Adipose tissue (tissue), 3 donors: ENCODE measurements around the gene JUND. TPM values are rescaled to one million over a fixed set of nuclear protein-coding genes. Genes with fewer than 3 reads are reported as not detected.

Source experiments
- polyA plus RNA-seq, 3 donors: library from polyadenylated mRNA; stranded (reverse); fragments of 200-250 nt; gene quantifications; one replicate each; pipeline ENCODE4 v1.2.3, GENCODE V29; 2013
- donor health status: healthy with polysubstance abuse.
- donor health status: Bipolar disorder and iron deficiency.
- donor health status: healthy.

The JUND gene
- polyA plus RNA-seq, 3 donors, result 165 to 392 (median 214) TPM

Other genes starting within 250 kb of the JUND start
- 1 to 10 TPM in 1 of 3 donors, under 1 TPM in 2; 0.31 to 1.2 (median 1.00) TPM for gene IL12RB1, start 194.7 kb downstream of the JUND start, polyA plus RNA-seq
- 10 to 100 TPM in 1 of 3 donors, 1 to 10 TPM in 2; 3.5 to 10.8 (median 5.5) TPM for gene MAST3, start 183.8 kb downstream of the JUND start, polyA plus RNA-seq
- 1 to 10 TPM; 1.4 to 5.2 (median 1.6) TPM for gene PIK3R2, start 128.5 kb downstream of the JUND start, polyA plus RNA-seq
- gene IFI30, start 107.8 kb downstream of the JUND start, polyA plus RNA-seq, result 100 to 1,000 TPM in 1 of 3 donors, 10 to 100 TPM in 2; 30.8 to 205 (median 70.3) TPM
- gene MPV17L2, start 88.4 kb downstream of the JUND start, polyA plus RNA-seq, result 10 to 100 TPM in 2 of 3 donors, 1 to 10 TPM in 1; 8.0 to 14.6 (median 10.6) TPM
- gene RAB3A, start 77.6 kb downstream of the JUND start, polyA plus RNA-seq, result 1 to 10 TPM in 2 of 3 donors, under 1 TPM in 1; 1.00 to 5.2 (median 1.5) TPM
- 1 to 10 TPM in 1 of 3 donors, under 1 TPM in 2; 0.20 to 4.0 (median 0.22) TPM for gene PDE4C, start 55.2 kb downstream of the JUND start, polyA plus RNA-seq
- 10 to 100 TPM in 1 of 3 donors, 1 to 10 TPM in 2; 1.3 to 11.2 (median 1.7) TPM for gene IQCN, start 7.2 kb downstream of the JUND start, polyA plus RNA-seq
- gene LSM4, start 41.5 kb upstream of the JUND start, polyA plus RNA-seq, result 100 to 1,000 TPM in 2 of 3 donors, 10 to 100 TPM in 1; 46.3 to 118 (median 100) TPM
- 10 to 100 TPM in 2 of 3 donors, 1 to 10 TPM in 1; 9.1 to 17.2 (median 14.5) TPM for gene PGPEP1, start 59.0 kb upstream of the JUND start, polyA plus RNA-seq
- gene GDF15, start 104.5 kb upstream of the JUND start, polyA plus RNA-seq, result 100 to 1,000 TPM in 1 of 3 donors, 1 to 10 TPM in 2; 1.8 to 107 (median 3.5) TPM
- 1 to 10 TPM; 1.6 to 9.8 (median 7.1) TPM for gene LRRC25, start 116.0 kb upstream of the JUND start, polyA plus RNA-seq
- gene SSBP4, start 137.8 kb upstream of the JUND start, polyA plus RNA-seq, result 10 to 100 TPM; 28.1 to 83.2 (median 72.5) TPM
- gene ISYNA1, start 156.5 kb upstream of the JUND start, polyA plus RNA-seq, result 10 to 100 TPM; 18.3 to 55.6 (median 24.3) TPM
- gene ELL, start 240.4 kb upstream of the JUND start, polyA plus RNA-seq, result 10 to 100 TPM in 1 of 3 donors, 1 to 10 TPM in 2; 6.5 to 25.9 (median 9.2) TPM